ENCODE data around the gene IQSEC1.

Gene IQSEC1

DNA sequence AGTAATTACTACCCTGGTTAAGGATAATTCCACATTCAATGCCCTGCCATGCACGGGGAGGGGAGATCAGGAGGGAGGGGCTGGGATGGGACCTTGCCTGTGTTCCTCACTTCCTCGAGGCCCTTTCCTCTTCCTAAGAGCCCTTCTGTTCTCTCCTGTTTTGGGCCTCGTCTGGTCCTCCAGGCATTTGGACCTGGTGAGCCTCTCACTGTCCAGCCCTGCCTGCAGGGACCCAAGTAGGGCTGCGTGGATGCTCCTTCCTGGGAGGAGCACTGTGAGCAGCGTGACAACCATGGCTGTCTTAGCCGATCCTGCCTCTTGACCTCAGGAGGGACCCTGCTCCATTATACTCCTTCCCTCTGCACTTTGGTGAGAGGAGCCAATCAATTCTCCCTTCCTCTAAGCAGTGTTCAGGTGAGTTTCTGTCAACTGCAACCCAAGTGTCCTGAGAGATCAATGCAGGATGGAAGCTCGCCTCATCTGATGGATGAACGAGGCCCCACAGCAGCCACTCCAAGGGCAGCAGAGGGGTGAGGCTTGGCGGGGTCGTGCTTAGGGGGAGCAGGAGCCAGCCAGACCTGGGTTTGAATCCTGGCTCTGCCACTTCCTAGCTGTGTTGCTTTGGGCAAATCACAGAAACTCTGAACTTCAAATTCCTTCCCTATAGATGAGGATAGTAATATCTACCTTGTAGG is 92.5 kb downstream of the IQSEC1 start:
- no peak for DNase-seq

DNA sequence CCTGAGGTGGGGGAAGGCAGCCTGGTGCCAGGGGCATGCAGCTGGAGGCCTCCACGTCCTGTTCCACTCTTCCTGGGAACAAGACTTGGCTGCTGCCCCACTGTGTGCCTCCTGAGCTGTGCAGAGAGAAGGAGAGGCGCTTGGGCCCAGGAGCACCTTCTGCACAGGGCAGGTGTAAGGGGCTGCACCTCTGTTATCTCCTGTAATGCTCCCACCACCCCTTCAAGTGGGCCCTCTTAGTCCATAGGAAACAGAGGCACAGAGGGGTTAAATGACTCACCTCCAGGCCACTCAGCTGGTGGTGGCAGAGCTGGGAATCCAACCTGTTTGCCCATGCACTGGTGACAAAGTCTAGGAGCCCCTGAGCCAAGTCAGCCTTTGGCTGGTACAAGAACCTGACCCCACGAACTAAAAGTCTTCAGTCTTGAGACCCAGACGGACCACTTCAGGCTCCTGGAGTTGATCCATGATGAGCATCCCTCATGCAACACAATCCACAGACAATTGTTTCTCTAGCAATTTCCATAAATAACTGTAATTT is 93.2 kb downstream of the IQSEC1 start:
- DNase-seq = no peak

DNA sequence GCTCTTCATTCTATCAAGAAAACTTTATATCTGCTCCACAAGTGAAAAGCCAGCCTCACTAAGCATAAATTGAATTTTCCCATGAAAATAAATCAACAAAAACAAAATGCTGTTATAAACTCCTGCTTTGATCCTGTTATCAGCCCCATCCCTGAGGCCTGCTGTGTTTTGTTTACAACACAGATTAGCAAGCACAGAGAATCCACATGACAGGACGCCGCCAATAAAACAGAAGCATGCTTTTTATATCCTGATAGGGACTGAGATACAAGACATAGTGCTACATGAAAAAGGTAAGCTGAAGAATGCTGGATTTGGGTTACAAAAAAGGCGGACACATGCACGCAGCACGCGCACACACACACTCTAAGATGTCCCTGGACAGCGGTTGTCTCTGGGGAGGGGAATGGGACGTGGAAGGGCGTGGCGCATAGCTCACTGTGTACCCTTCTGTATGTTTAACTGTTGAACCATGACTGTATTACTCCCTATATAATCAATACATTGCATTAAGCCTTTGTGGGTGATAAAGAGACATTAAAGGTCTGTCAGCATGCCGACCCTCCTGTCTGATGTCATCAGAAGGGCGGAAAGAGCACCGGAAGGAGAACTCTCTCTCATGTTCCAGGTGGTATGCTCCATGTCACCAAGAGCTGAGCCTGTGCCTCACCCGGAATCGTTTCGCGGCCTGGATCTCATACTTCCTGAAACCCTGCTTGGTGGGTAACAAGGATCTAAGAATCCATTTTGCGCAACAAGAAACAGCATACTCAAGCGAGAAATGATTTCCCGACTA is 93.9 kb downstream of the IQSEC1 start:
- no peak for DNase-seq

DNA sequence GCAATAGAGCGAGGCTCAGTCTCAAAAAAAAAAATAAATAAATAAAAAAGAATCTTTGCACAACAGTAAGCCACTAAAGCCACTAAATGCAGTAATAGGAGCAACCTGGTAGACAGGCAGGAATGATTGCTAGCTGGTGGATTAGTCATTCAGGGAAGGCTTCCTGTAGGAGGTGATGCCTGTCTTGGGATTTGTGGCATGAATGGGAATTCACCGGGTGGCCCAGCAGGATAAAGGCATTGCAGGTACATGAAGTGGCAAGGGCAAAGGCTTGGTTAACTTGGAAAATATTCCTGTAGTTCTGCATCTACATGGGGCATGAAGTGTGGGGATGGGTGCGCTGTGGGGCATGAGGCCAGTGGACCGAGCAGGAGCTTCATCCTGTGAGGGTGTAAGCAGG is 94.5 kb downstream of the IQSEC1 start:
- no peak for DNase-seq

DNA sequence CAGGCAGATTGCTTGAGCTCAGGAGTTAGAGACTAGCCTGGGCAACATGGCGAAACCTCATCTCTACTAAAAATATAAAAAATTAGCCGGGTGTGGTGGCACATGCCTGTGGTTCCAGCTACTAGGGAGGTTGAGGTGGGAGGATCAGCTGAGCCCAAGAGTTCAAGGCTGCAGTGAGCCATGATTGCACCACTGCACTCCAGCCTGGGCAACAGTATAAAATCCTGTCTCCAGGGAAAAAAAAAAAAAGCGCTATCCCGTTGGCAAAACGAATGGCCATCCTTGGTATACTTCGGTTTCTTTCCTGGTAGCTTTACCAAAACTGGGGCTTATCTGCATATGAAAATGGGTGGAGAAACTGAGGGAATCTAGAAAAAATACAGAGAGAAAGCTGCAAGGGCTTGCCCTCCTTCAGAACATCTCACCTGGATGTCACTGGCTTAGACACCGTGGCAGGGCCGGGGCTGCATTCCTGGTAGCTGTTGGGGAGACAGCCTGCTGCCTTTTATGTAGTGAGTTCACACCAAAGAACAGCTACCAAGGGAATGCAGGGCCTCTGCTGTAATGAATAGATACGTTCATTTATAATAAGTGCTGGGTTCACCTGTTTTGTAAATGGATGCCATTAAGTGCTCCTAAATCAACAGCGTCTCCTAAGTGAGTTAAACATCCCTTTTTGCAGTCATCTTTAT is 96.0 kb downstream of the IQSEC1 start:
- DNase-seq = no peak

DNA sequence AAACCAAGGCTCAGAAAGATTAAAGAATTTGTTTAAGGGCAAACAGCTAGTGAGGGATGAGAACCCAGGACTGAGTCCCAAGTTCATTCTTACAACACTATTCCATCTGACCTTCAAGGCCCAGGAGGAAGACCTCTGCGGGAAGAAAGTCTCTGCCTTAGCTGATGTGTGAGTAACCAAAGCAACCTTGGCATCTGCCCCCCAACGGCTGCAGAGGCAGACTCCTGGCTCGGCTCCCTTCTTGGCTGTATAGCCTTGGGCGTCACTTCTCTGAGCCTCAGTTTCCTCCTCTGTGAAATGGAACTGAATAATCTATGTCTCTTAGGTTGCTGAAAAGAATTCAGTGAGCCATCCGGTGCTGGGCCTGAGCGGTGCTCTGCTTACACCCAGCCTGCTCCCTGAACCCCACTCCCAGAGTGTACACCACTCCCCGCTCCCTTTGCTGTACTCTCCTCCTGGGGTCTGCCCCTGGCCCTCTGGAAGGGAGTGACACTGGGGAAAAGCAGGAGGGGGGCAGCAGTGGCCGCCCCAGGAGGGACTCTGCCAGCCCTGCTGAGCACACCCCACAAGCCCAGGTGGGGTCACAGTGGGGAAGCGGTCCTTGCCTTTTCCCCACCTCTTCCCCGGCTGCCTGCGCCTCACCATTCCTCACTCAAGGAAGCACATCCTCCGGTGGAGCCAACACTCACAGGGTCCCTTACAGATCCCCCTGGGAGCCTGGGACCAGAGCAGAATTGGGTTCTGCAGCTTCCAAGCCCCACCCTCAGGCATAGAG is 97.3 kb downstream of the IQSEC1 start:
- no peak for DNase-seq

DNA sequence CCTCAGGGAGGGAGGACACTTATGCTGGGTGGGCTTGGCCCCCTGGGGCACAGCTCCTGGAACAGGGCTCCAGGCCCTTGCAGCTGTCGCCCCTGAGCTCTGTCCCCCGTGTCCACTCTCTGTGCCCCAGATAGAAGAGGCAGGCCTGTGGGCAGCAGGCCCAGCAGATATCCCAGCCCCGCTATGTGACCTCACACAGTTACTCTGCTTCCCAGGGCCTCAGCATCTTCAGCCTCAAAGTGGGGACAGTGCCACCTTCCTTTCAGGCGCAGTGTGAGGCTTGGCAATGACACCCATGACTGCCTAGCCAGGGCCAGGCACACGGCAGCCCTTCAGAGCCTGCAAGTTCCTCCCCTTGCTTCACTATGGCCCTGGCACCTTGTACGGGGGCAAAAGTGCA is 98.4 kb downstream of the IQSEC1 start:
- no peak for DNase-seq

DNA sequence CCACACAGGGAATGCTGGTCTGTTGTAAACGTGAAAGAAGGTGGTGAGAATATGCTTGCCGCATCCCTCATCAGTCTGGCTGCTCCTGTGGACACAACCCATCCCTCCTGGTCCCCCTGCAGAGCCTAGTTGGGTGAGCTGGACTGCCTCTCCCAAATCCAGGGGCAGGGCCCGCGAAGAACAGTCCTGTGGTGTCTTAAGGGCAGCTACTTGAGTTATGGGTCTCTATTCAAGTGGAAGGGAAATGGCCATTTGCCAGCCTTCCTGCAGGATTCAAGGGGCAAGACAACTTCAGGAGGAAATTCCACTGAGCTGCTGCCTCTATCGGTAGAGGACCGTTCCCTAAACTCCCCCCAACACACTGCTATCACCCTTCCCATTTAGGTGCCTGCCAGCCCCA is 98.9 kb downstream of the IQSEC1 start:
- no peak for DNase-seq

DNA sequence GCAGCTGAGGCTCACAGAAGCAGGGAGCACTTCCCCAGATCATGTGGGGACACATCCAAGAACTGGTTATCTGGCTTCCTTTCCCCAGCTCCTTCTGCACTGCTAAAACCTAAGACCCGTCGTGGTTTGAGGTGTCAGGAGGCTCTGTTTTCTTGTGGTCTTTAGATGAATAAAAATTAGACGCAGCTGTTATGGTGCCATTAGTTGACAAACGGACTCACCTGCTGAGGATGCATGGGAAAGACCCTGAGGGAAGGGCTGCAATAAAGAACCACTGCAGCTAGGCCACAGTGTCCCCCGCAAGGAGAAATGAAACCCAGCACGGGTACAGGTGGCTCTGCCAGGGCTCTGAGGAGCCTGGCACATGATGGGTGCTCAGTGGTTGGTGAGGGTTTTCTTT is 99.4 kb downstream of the IQSEC1 start:
- no peak for DNase-seq

DNA sequence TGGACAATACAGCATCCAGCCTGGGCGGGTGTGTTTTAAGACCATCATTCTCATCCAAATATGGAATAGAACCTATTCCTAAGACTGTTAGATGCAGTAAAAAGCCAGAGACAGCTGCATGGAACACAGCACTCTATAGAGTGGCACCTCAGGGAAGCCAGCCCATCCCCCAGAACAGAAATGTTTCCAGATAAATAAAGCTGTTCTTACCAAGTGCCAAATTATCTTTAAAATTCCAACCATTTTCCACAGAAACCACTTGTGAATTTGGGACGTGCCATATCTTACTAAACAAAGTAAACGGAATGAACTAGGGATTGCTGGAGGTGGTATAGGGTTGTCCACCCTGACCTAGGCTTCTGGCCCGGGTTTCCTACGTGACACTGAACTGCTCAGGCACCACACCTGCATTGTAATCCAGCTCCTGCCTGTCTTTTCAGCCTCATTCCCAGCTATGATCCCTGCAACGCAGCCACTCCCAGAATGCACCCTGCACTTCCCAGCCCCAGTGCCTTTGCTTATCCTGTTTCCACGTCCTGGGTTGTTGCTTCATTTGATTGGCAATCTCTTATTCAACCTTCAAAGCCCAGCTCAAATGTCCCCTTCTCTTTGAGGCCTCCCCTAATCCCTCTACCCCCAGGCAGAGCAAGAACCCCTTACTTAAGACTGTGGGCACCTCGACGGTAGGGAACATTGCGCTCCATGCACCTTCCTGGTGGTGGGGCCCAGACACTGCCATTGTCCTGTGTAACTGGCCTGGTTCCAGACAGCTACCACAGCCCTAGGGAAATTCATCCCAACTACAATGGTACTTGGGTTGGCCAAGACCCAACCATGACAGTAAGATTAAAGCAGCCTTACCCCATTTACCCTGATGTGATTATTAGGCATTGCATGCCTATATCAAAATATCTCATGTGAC is 100.2 kb downstream of the IQSEC1 start:
- DNase-seq = no peak

DNA sequence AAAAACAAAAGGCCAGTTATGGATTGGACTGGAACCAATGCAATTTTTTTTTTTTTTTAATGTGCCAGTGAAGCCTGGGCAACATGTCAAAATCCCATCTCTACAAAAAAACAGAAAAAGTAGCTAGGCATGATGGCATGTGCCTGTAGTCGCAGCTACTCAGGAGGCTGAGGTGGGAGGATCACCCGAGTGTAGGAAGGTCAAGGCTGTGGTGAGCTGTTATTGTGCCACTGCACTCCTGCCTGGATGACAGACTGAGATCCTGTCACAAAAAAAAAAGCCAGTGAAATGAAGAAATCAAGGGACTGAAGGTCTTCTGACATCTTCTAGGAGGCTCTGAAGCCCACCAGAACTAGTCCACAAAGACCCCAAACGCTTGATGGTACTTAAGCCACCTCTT is 101.2 kb downstream of the IQSEC1 start:
- DNase-seq = no peak

DNA sequence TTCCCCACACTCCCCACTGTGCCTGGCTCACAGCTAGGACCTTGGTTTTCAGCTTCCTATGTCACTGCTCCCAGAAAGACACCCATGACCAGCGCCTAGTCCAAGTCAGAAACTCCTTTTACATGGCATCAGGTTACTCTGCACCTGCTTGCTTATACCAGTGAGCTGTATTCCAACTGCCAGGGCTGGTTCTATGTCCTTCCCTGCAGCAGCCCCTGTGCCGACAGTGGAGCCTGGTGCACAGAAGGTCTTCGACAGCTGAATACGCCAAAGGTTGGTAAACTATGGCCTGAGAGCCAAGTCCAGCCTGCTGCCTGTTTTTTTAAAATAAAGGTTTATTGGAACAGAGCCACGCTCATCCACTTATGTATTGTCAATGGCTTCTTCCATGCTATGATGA is 102.5 kb downstream of the IQSEC1 start:
- DNase-seq = no peak

DNA sequence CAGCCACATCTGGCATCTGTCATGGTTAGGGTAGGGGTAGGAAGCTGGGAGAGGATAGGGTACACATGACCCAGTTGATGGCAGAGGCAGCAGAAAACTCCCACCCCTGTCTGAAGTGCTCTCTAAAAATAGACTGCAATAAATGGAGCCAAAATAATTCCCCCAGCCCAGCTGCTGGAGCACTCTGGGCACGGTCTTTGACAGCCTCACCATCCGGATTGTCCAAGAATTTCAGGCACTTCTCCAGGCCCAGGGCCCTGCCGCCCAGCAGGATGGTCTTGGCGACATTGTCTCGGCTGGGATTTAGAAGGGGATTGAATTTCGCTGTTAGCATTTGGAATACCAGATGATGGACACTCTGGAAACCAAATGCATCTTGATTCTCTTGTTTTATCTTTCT is 103.7 kb downstream of the IQSEC1 start:
- DNase-seq = no peak

DNA sequence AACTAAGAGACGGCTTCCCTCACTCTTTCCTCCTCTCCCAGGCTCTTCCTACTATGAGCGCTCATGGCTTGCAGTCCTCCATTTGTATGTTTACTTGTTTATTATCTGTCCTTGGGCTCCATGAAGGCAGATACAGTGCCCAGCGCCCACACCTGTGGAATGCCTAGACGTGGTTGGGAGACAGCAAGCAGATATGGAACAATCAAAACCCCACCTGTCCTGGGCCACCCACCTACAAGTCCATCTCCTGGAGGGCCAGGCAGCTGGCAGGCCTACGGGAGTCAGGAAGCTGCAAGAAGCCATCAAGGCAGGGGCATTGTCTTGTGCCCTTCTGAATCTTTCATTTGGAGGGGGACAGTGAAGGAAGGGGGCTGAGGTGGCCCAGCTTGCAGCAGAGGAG is 104.7 kb downstream of the IQSEC1 start:
- no peak for DNase-seq

DNA sequence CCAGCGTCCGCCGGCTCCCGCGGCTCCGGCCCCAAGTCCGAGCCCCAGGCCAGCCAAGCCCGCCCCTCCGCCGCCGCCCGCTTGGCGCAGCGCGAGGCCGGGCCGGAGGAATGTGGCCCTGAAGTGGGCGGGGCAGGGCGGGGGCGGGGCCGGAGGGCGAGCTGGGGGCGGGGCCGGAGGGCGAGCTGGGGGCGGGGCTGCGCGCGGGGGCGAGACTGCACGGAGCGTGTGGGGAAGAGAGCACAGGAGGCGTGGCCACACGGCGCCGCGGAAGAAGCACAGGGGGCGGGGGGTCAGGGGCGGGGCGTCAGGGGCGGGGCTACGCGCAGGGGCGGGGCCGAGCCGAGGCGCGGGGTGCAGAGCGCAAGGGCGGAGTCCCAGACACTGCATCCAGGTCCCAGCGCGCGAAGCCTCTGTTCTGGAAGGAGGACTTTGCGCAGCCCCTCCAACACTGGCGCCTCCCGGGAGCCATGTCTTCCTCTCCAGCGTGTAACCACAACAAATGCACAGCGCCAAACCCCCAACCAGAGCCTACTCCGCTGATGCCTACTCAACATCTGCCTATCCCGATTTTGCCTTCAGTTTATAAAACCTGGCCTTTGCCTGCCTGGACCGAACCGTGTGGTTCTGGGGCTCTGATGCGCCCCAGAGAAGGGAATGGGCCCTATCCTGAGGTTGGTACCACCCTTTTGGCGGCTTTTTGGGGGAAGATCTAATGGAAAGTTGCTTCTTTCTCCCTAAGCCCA is 105.5 kb downstream of the IQSEC1 start:
- peak; percentile 93 for DNase-seq

DNA sequence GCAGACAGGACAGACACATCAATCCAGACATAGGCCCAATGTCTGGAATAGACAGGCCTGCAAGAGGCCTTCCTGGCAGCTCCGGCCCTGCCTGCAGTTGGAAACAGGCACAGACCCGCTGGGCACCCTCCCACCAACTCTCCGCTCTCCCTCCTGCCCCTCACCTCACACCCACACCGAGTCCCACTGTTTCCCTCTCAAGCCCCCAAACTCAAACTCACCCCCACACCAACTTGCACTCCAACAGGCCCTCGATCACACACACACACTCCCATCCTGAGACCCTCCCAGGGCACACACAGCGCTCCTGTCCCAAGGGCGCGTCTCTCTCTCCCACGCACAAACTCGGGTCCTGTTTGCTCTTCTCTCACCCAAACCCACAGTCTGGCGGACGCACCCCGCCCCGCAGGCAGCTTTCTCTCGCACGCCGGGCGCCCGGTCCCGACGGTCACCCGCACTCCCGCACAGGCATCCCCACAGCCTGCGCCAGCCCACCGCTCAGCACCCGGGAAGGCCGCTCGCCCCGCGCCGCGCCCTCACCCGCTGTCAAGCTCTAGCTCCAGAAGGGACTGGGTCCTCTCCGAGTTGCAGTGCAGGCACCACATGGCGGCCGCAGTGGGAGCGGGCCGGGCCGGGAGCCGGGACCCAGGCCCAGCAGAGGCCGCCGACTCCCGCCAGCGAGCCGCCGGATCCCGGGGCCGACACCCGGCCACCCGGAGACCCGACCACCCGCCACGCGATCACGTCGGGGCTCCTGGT is 106.2 kb downstream of the IQSEC1 start:
- no peak for DNase-seq

DNA sequence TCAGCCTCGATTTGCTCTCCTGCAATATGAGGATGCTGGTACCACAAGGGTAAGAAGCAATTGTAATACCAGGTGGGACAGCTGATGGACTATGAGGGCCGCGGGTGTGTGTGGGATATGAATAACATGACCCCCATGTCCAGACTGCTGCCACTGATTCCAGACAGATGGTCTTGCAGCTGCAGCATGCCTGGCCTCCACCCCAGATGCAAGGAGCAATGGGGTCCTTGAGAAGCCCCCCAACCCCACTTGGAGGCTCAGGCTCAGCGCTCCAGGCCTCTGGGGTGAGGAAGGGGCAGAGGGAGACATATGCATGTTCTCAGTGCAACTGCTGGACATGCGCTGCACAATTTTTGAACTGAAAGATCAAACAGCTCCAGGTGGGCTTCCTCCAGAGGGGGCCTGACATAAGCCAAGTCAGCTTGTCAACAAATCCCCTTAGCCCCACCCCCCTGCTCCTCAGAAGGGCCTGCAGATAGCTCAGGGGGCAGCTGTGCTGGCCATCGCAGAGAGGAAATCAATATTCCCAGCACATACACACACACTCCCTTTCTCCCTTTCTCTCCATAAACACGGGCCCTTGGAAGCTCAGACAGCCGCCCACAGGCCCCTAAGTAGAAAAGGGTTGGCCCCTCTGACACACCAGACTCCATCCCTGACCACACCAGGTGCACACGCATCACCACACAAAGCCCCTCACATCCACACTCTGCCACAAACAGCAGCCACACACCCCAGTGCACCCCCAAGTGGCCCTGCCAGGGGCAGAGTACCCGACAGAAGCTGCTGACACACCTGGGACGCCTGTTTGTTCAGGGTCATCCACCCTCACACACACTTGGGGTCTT is 107.0 kb downstream of the IQSEC1 start:
- no peak for DNase-seq

DNA sequence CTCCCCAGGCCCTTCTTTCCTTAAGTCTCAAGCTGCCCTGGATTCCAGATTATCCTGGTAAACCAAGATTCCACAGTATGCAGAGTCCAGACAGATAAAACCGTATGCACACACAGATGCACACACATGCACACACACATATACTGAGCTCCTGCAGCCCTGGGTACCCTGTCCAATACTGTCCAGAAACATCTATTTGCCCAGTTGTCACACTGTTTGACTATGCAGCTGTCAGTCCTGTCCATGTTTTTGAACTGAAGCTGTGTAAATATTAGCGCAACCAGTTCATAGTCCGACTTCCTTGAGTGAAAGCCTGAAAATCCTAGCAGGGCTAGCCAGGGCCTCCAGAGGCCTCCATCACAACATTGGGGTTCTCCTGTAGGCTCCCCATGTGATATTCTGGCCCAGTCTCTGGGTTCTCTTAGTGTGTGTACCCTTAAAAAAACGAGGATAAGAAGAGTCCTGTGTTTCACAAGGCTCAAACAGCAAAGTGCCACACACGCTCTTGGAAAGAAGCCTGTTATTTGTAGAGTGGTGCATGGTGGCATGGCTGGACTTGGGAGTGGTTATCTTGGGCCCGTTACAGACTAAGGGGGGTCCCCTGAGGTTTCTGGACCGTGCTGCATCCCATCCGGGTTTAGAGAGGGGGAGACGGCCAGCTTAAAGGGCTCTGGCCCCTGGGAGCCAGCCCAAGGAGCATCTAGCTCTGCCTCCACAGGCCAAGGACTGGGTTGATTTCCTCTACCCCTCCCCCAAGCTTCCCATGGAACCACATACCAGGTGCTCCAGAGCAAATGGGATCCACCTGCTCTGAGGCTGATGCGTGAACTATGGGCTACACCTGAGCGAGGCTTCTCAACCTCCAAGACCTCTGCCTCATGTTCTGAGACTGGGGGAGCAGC is 108.3 kb downstream of the IQSEC1 start:
- no peak for DNase-seq

Data from hematopoietic multipotent progenitor cell treated with erythropoietin and hydrocortisone succinate and interleukin-3 and kit ligand, for 6 days (in vitro differentiated cells).